GM21447 (cell line): ENCODE results near the gene CEBPA.

ENCODE experiments used
- ATAC-seq: cut with Tn5 transposase; IDR thresholded peaks from one replicate; pipeline ENCODE4 v1.9.1; 2021; ENCODE audit not compliant: unreplicated experiment

The CEBPA gene

GRCh38 chr19:33273881-33274662 is 28.3 kb downstream of the CEBPA start:
- ATAC-seq = no peak

- ATAC-seq = no peak
Observed at GRCh38 chr19:33273065-33273736, 29.1 kb downstream of the CEBPA start.

- no peak for ATAC-seq
Observed at GRCh38 chr19:33271246-33272021, 30.9 kb downstream of the CEBPA start.

GRCh38 chr19:33270769-33271168 is 31.6 kb downstream of the CEBPA start:
- ATAC-seq = no peak

GRCh38 chr19:33269016-33269415 is 33.3 kb downstream of the CEBPA start:
- no peak for ATAC-seq

GRCh38 chr19:33268162-33268991 is 34.0 kb downstream of the CEBPA start:
- no peak for ATAC-seq

GRCh38 chr19:33267706-33268105 is 34.6 kb downstream of the CEBPA start:
- no peak for ATAC-seq

- no peak for ATAC-seq
Observed at GRCh38 chr19:33266974-33267484, 35.3 kb downstream of the CEBPA start.

GRCh38 chr19:33264881-33265445 is 37.4 kb downstream of the CEBPA start:
- no peak for ATAC-seq

- ATAC-seq = no peak
Observed at GRCh38 chr19:33263325-33264023, 38.9 kb downstream of the CEBPA start.

- no peak for ATAC-seq
Observed at GRCh38 chr19:33261511-33262189, 40.7 kb downstream of the CEBPA start.

GRCh38 chr19:33260628-33261418 is 41.5 kb downstream of the CEBPA start:
- no peak for ATAC-seq

GRCh38 chr19:33259539-33259938 is 42.8 kb downstream of the CEBPA start:
- no peak for ATAC-seq

- ATAC-seq = no peak
Observed at GRCh38 chr19:33257828-33258227, 44.5 kb downstream of the CEBPA start.

- no peak for ATAC-seq
Observed at GRCh38 chr19:33256261-33256660, 46.1 kb downstream of the CEBPA start.

GRCh38 chr19:33255781-33256180 is 46.6 kb downstream of the CEBPA start:
- ATAC-seq = no peak

- no peak for ATAC-seq
Observed at GRCh38 chr19:33254245-33254824, 48.0 kb downstream of the CEBPA start.

GRCh38 chr19:33252971-33253370 is 49.4 kb downstream of the CEBPA start:
- ATAC-seq = no peak
